ENCODE results near the gene OTUB2. TPM values are rescaled to one million over a fixed set of nuclear protein-coding genes. Genes with fewer than 3 reads are reported as not detected.
A peak's percentile ranks its signal among the peaks of the same experiment; 100 is the strongest.

Gene OTUB2
- total RNA-seq, 3 donors from 2014 or later = 1.3 to 3.5 (median 1.4) TPM

DNA sequence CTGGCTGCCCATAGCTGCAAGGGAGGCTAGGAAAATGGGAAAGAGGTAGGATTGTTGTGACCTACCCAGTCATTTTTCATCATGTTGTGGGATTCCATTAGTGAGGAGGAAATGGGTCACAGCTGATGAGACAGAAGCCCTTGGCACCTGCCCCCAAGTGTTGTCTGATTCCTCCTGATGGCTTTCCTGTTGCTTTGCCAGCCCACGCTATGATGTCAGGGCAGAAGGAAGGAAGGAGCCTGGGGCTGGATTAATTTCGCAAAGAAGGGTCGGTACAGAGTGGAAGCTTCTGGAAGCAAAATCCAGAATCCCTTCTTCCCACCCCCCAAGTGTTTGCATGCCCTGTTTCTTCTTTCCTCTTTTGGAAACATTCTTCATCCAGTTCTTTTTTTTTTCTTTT, 8.7 kb downstream of the OTUB2 start:
- H3K9me3 ChIP-seq = no peaks in the 10 kb centered on the region
- peaks cover 4% of the 10 kb centered on the region for H3K4me1 ChIP-seq (ENCODE audit: low read depth)
- TF ChIP-seq CTCF (IDR thresholded peaks at IDR 0.05) = no peak
- ATAC-seq (no peak), DNase-seq (no peak)
- intact Hi-C loops (cut with DNase I, micrococcal nuclease) = loop anchor here (5.0 to 10.0 kb wide), 2 partner anchors 100 to 102 kb away; no protein-coding TSS in a partner anchor
- no peak overlapping the region for H3K4me3 ChIP-seq
- no peaks in the 10 kb centered on the region for H3K36me3 ChIP-seq (ENCODE audit: low read depth)

DNA sequence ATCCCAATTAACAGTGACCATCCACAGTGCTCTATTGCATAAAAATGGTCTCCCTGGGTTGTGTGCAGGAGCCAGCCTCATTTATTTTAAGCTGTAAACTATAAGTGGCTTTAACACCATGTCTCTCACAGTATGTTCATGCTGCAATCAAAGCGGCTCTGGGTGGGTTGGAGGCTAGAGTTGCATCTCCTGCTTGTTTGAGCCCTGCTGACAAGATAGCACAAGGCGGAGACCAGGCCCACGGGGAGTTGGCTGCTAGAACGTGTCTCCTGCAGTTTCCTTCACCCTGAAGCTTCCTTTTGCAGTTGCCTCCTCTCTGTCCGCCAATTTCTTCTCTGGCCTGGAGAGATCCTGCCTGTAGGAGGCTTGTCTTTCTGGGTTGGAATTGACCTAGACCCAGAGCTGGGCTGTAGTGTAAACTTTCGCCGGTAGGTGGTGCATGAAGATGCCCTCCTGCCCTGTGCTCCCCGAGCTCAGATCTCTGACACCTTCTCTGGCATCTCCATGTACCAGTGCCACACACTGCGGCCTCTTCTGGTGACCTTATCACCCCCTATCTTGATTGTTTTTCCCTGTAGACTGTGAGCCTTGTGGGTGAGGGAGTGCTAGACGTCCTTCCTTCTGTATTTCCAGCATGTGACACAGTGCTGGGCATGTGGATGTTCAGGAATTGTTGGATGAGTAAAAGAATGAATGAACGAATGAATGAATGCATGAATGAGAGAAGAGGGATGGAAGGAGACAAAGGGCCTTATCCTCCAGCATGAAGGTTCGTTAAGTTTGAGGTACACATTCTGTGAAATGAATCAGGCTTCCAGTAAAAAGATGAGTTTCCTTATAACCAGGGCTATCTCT, 10.4 kb downstream of the OTUB2 start:
- no peak overlapping the region for H3K4me3 ChIP-seq
- no peaks in the 10 kb centered on the region for H3K36me3 ChIP-seq (ENCODE audit: low read depth)
- ATAC-seq (peak; percentile 89), DNase-seq (peak in 2 of 3 donors; percentile 83 to 93)
- TF ChIP-seq CTCF (IDR thresholded peaks at IDR 0.05) = peak; percentile 76
- intact Hi-C loops (cut with DNase I, micrococcal nuclease) = loop anchor here (5.0 to 10.0 kb wide), 2 partner anchors 98 to 101 kb away; no protein-coding TSS in a partner anchor
- peaks cover 4% of the 10 kb centered on the region for H3K4me1 ChIP-seq (ENCODE audit: low read depth)
- no peaks in the 10 kb centered on the region for H3K9me3 ChIP-seq

DNA sequence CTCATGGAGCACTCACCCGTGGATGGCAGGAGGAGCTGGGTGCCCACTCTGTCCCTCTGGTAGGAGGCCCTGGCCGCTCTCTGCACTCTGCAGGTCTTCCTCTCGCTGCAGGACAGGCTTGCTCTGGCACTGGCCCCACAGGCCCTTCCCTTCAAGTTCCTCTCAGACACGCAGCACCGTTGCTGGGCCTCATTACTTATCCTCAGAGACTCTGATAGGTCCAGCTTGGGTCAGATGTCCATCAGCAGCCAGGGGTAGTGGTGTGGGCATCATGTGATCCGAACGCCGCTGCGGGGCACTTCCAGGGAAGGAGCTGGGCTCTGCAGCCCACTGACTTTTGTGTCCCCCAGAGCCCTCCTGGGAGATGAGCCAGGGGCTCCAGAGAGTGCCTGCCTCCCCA, 11.8 kb downstream of the OTUB2 start:
- ATAC-seq (no peak), DNase-seq (peak in 1 of 3 donors; percentile 21)
- intact Hi-C loops (cut with DNase I, micrococcal nuclease) = loop anchor here (5.0 to 10.0 kb wide), 2 partner anchors 97 to 99 kb away; no protein-coding TSS in a partner anchor
- no peak for TF ChIP-seq CTCF (IDR thresholded peaks at IDR 0.05)
- Histone ChIP-seq H3K36me3 (ENCODE audit: low read depth) (no peaks in the 10 kb centered on the region), H3K9me3 (no peaks in the 10 kb centered on the region), H3K4me1 (ENCODE audit: low read depth) (no peaks in the 10 kb centered on the region), H3K4me3 (no peak overlapping the region)

- Histone ChIP-seq H3K4me3 (no peak overlapping the region), H3K4me1 (ENCODE audit: low read depth) (no peaks in the 10 kb centered on the region), H3K36me3 (ENCODE audit: low read depth) (no peaks in the 10 kb centered on the region), H3K9me3 (no peaks in the 10 kb centered on the region)
- intact Hi-C loops (cut with DNase I, micrococcal nuclease) = loop anchor here (5.0 to 10.0 kb wide), 2 partner anchors 96 to 99 kb away; no protein-coding TSS in a partner anchor
- TF ChIP-seq CTCF (IDR thresholded peaks at IDR 0.05) = no peak
- ATAC-seq = no peak
- peak in 1 of 3 donors; percentile 7 for DNase-seq
Measured at GRCh38 chr14:94038510-94038909, 12.4 kb downstream of the OTUB2 start.

- H3K36me3 ChIP-seq (ENCODE audit: low read depth) = no peaks in the 10 kb centered on the region
- peak in 1 of 3 donors; percentile 3 for DNase-seq
- no peak for ATAC-seq
- TF ChIP-seq CTCF (IDR thresholded peaks at IDR 0.05) = no peak
- no peaks in the 10 kb centered on the region for H3K9me3 ChIP-seq
- intact Hi-C loops (cut with DNase I, micrococcal nuclease) = loop anchor here (5.0 to 10.0 kb wide), 2 partner anchors 96 to 98 kb away; no protein-coding TSS in a partner anchor
- H3K4me3 ChIP-seq = no peak overlapping the region
- no peaks in the 10 kb centered on the region for H3K4me1 ChIP-seq (ENCODE audit: low read depth)
Measured at GRCh38 chr14:94038921-94039629, 12.9 kb downstream of the OTUB2 start.
